GM12892 (cell line): ENCODE measurements around the gene PAX2.

ENCODE experiments used
- DNase-seq: peaks from one replicate; pipeline ENCODE4 v3.0.0; 2011; ENCODE audit not compliant: insufficient read length
- FAIRE-seq: peaks from 2 replicates; lab custom pipeline; 2011; peaks lifted over from hg19 to GRCh38; lab: Jason Lieb, UNC
- POLR2A ChIP-seq: IDR thresholded peaks from 2 replicates; pipeline ENCODE4 v1.6.1; 2011; ENCODE audit warnings: low read depth, low read length, control low read depth
- POLR2AphosphoS5 ChIP-seq: IDR thresholded peaks from 2 replicates; pipeline ENCODE4 v1.6.1; 2011; ENCODE audit warnings: low read depth, low read length, control low read depth
- TAF1 ChIP-seq: IDR thresholded peaks from 2 replicates; pipeline ENCODE4 v1.6.1; 2011; ENCODE audit warnings: low read depth, mild to moderate bottlenecking, control low read depth, low read length, borderline replicate concordance

The PAX2 gene

DNA sequence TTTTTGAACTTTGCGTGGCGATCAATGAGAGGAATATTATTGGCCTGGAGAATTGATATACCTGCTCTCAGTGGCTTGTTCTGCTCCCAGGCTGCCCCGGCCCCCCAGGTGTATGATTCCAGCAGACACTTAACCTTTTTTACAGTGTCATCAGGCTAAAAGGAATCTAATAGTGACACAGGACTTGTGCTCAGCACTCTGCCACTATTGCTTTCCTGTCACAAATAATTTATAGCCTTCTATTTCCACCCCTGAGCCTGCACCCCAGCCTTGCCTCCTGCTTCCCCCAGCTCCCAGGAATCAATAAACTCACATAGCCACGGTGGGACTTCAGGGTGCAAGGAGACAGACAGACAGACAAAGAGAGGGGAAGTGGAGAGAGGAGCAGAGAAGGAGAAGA, 28.3 kb downstream of the PAX2 start:
- DNase-seq (no peak), FAIRE-seq (no peak)
- TF ChIP-seq POLR2A, result no peak
- TF ChIP-seq TAF1, result no peak
- no peak for TF ChIP-seq POLR2AphosphoS5

DNA sequence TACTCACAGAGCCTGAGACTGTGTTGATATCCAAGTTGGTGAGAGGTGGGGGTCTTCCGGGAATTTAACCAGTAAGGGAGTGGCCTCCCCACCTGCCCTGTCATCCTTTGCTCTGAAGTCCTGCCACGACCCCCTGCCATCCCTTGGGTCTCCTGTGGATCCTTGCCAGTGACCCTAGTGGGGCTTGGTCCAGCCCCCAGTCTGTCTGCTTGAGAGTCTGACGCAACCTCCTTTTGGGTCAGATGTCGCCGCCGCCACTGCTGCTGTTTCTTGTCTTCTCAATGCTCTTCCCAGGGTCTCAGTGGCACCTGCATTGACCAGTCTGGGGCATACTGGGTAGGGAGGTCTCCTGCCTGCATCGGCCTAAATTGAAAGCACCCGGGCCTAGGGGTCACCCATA, 28.8 kb downstream of the PAX2 start:
- FAIRE-seq (no peak), DNase-seq (no peak)
- TF ChIP-seq POLR2A (no peak), TAF1 (no peak), POLR2AphosphoS5 (no peak)

DNA sequence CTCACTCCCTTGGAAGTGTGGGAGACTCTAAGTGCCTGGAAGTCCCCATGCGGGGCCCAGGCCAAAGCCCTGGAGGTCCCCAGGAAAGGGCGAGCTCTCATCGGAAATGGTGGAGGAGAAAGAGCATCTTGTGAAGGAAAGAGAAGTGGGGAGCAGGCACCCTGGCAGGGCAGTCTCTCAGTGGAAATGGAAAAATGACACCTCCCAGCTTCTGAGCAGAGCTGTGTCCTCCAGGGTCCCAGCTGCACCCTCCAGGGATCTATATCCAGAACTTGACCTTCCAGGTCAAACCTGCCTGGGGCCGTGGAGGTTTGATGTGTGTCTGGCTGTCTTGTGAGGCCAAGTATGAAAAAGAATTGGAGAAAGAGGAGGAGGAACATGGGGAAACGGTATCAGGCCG, 29.5 kb downstream of the PAX2 start:
- no peak for DNase-seq
- FAIRE-seq, result no peak
- TF ChIP-seq POLR2A (no peak), POLR2AphosphoS5 (no peak), TAF1 (no peak)

DNA sequence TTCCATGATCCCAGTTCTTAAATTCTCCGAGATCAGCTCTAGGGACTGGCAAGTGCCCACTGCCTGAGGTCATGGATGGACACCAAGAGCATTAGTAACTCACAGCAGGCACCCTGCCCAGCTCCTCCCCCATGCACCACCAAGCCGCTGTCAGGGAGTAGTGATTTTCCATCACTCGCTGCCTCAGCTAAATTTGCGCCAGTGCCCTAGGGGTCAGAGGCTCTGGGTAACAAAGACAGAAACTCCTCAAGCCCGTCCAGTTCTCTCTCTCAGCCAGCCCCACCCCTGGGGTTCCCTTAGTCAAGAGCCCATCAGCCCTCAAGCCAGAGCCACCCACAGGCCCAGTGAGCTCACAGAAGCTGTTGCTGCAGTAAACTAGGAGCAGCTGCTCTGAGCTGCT, 30.0 kb downstream of the PAX2 start:
- TF ChIP-seq POLR2A (no peak), POLR2AphosphoS5 (no peak), TAF1 (no peak)
- FAIRE-seq (no peak), DNase-seq (no peak)

DNA sequence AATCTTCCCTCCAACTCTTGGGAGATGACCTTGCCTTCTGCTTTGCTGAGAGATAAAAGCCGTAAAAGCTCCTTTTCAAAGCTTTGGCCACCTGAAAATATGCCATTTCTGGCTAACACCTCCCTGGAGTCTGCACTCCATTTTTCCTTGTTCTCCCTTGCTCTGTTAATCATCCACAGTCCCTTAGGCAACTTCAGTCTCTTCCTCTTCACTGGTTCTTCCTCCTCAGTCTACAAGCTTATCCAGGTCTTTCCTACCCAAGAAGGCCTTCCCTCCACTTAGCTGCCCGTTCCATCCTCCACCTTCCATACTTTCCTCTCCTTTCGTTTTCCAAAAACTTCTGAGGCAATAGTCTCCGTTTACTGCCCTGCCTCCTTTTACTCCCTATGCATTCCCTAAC, 30.5 kb downstream of the PAX2 start:
- TF ChIP-seq POLR2A (no peak), POLR2AphosphoS5 (no peak), TAF1 (no peak)
- no peak for FAIRE-seq
- no peak for DNase-seq

DNA sequence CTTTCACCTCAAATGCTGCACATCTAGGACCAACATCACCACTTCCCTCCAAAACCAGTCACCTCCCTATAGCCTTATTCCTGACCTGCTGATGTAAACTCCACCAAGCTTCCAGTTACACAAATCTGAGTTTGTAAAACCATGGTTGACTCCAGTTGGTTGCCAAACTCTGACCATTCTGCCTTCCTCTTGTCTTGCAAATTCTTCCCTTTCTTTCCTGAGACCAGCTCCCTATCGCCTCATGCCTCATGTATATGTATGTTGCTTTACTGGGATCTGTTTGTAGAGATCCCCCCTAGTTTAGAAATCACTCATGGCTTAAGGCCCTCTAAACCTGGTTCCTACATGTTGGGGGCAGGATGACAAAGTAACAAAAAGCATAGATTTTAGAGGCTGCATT, 31.3 kb downstream of the PAX2 start:
- TF ChIP-seq POLR2AphosphoS5 (no peak), POLR2A (no peak), TAF1 (no peak)
- FAIRE-seq, result no peak
- DNase-seq, result no peak

GRCh38 chr10:100779329-100779728, 33.9 kb downstream of the PAX2 start:
- TF ChIP-seq TAF1 (no peak), POLR2AphosphoS5 (no peak), POLR2A (no peak)
- FAIRE-seq (no peak), DNase-seq (no peak)

- TF ChIP-seq POLR2A (no peak), TAF1 (no peak), POLR2AphosphoS5 (no peak)
- FAIRE-seq (no peak), DNase-seq (no peak)
These were observed 34.9 kb downstream of the PAX2 start for GRCh38 chr10:100780324-100780723.

GRCh38 chr10:100781145-100781665, 35.8 kb downstream of the PAX2 start:
- FAIRE-seq (no peak), DNase-seq (no peak)
- no peak for TF ChIP-seq TAF1
- no peak for TF ChIP-seq POLR2A
- no peak for TF ChIP-seq POLR2AphosphoS5

GRCh38 chr10:100782461-100783244, 37.3 kb downstream of the PAX2 start:
- TF ChIP-seq POLR2A, result no peak
- TF ChIP-seq TAF1, result no peak
- TF ChIP-seq POLR2AphosphoS5, result no peak
- DNase-seq (no peak), FAIRE-seq (no peak)

DNA sequence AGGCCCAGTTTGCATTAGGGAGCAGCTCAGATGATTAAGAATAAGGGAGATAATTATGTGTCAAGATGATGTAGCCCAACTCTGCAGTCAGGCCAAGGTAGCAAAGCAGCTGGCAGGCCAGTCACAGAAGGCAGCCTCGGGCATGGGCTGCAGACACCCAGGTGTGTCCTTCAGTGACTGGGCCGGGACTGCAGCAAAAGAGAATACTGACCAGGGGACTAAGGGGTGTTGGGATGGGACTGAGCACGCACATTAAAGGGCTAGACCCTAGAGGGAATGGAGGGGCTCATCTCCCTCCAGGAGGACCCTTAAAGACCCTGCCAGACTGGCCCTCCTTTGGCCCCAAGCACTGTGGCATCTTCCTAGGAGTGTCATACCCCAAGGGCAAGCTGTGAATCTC, 38.7 kb downstream of the PAX2 start:
- FAIRE-seq (no peak), DNase-seq (no peak)
- TF ChIP-seq POLR2A, result no peak
- no peak for TF ChIP-seq POLR2AphosphoS5
- TF ChIP-seq TAF1, result no peak

DNA sequence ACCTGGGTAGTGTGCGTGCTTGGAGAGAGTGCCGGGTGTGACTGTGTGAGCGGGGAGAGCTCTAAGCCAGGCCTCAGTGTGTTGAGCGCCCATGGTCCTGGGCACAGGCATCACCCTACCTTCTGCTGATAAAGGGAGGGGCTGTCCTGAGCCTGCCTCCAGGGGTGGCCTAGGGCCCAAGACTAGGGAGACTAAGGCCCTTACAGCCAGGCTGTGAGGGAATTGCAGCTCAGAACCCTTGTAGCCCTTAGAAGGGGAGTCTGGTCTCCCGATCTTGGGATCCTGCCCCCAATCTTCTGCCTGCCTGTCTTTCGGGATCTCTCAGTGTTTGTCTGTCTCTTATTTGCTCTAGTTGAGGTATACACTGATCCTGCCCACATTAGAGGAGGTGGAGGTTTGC, 41.2 kb downstream of the PAX2 start:
- DNase-seq (no peak), FAIRE-seq (no peak)
- TF ChIP-seq TAF1 (no peak), POLR2AphosphoS5 (no peak), POLR2A (no peak)
